SIG-M5 (cell line): ENCODE data around the gene ZNF423.

ENCODE experiments used
- DNase-seq: peaks from one replicate; lab custom pipeline; 2025; lab: John Stamatoyannopoulos, UW

ZNF423 gene

GRCh38 chr16:49782405-49782804 is 73.5 kb downstream of the ZNF423 start:
- no peak for DNase-seq

- no peak for DNase-seq
Observed at GRCh38 chr16:49781401-49781800, 74.5 kb downstream of the ZNF423 start.

DNA sequence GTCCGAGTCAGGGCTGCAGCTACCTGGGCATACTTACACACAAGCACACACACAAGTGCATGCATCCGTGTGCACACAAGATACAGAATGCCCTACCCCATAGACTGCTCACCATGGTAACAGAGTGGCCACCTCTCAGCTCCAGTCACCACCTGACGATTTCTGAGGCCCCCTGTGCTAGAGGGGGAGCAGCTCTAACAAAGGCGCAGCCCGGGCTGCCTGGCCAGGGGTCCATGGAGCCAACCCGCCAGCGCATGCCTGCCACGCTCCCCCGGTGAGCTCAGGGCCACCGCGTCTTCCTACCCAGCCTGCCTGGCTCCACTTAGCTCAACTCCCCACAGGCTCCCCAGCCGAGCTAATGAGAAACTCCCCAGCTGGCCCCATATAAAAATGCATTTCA is 75.5 kb downstream of the ZNF423 start:
- no peak for DNase-seq

GRCh38 chr16:49779979-49780378 is 75.9 kb downstream of the ZNF423 start:
- DNase-seq, result no peak

DNA sequence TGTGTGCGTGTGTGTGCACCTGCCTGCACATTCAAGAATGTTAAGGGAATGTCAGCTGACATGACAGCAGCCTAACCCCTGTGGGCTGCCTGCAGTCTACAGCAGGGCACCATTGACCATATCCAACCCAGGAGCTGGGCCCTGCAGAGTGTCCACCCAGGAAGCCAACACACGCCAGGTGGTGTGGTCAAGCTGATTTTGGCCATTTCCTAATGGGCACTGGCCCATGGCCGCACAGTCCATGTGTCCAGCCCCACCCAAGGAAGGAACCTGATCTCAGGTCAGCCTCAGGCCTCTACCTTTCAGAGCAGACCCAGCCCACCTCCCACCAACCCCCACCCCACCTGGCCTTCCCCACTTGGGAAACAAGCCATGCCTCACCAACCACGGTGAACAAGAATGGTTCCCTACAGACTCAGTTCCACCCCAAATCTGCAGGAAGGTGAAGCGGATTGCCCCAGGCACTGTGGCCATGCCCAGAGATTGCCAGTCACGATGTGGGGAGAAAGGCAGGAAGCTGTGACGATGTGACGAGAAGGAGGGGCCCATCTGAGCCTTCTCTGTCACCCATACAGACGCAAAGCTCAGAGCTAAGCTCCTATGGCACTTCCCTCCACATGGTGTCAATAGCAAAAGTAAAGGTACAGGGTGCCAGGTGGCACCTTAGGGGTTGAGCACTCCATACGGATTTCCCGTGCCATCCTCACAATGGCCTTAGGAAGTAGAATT is 77.5 kb downstream of the ZNF423 start:
- DNase-seq, result no peak

DNA sequence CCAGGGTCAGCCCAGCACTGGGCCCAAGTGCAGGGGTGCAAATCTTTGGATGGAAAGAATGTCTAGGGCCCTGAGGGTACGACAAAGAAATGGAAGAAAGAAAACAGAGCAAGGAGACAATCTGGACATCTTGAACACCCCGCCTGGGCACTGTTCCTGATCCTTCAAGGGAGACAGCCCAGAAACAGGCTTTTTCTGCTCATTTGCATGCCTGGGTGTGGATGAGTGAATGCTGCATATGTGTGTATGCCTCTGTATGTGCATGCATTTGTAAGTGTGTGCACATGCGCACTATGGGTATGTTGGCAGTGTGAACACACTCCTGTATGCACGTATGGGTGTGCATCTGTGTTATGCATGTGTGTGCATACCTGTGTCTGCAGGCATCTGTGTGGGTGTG is 79.2 kb downstream of the ZNF423 start:
- no peak for DNase-seq

- DNase-seq, result no peak
Observed at GRCh38 chr16:49776085-49776595, 79.8 kb downstream of the ZNF423 start.

- DNase-seq, result no peak
Observed at GRCh38 chr16:49775581-49775980, 80.3 kb downstream of the ZNF423 start.

- DNase-seq, result no peak
Observed at GRCh38 chr16:49775018-49775417, 80.9 kb downstream of the ZNF423 start.

GRCh38 chr16:49773534-49774475 is 82.1 kb downstream of the ZNF423 start:
- no peak for DNase-seq

- DNase-seq, result no peak
Observed at GRCh38 chr16:49767998-49768397, 87.9 kb downstream of the ZNF423 start.

- no peak for DNase-seq
Observed at GRCh38 chr16:49767414-49767813, 88.5 kb downstream of the ZNF423 start.

DNA sequence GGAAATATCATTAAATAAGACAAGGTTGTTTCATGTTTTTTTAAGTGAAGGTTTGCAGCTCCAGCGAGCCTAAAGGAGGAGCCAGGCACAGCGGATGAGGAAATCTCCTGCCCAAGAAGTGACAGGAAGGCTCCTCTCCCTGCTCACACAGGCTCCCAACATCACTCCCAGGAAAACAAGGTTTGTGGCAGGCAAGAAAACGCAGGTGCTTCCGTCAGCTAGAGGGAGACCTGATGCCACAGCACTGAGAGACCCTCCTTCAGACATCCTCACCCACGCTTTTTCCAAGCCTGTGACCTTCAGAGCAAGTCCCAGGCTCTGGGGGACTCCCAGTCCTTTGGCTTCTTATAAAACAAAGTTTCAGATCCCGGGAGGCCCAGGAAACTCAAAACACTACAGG is 89.7 kb downstream of the ZNF423 start:
- no peak for DNase-seq

DNA sequence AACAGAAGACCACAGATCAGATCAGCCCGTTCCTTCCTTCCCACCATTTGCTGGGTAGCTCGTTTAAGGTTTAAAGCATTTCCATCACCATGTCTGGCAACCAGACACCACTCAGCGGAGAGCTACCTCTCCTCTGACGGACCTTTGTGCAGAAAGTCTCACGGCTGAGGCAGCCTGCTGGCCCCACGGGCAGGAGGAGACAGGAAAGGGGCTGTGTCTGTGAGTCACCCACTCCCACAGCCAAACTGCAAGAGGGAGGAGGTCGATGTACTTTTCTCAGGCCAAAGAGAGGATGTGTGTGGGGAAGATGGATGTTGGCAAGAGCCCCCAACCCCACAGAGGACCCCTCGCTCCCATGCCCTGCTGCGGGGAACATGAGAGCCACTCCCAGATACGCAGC is 92.1 kb downstream of the ZNF423 start:
- DNase-seq, result no peak

DNA sequence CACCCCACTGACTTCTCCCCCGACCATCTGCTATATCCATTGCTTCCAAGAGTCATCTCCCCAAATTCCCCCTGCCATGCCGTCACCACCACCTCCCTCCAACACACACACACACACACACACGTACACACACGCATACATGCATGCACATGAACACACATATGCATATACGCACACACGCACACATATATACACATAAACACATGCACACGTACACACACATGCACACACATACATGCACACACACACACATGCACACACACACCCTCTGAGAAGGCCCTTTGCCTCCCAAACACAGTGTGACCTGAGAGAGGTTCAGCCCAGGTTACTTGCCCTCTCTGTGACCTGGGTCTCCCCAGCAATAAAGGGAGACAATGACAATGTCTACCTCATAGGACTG is 95.1 kb downstream of the ZNF423 start:
- no peak for DNase-seq

DNA sequence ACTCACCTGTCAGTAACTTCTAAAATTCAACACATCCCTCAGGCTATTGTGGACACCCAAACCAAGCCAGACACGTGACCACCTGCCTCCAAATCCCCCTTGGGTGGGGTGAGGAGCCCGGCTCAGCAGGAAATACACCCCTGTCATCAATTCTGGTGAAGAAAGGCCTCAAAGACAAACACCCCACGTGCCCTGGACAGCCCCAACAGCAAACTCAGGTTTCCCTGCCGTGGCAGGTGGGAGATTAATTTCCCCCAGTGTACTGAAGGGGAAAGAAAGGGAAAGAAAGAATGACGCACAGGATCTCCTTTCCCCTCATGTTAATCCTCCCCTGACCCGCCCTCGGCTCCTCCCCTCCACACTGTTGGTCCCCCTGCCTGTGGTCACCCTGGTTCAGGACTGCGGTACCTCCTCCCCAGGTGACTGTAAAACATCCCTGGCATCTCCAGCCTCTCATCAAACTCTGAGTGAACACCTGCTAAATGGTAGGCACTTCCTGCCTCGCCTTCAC is 98.3 kb downstream of the ZNF423 start:
- no peak for DNase-seq

DNA sequence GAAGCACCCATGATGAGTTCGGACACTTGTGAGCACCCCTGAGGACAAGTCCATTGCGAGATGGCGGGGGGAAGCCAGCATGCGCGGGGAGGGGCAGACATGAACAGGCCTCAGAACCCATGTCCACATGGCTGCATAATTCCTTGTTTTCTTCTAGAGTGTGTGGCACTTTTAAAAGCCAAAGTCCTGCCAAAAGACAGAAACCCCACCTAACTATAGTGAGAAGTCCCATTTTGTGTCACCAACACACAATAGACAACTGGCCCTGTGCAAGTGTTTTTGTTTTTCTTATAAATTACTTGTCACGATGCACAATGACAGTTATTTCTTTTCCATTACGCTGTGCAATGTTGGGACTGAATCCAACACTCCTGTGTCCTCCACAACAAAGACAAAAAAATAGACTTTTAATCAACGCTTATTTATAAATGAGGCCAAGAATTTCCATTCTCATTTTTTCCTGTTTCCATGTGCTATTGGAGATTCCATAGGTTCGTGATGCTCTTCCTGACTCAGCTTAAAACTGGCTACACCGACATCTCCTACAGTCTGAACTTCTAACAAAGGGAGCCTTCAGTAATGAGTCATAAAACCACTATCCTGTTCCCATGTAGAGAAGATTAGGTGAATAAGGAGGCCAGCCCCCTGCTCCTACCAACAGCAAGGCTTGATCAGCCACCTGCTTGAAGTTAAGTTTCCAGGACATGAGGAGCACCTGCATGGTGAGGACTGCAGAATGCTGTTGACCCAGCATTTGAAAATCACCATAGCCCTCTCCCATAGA is 98.9 kb downstream of the ZNF423 start:
- DNase-seq, result no peak

DNA sequence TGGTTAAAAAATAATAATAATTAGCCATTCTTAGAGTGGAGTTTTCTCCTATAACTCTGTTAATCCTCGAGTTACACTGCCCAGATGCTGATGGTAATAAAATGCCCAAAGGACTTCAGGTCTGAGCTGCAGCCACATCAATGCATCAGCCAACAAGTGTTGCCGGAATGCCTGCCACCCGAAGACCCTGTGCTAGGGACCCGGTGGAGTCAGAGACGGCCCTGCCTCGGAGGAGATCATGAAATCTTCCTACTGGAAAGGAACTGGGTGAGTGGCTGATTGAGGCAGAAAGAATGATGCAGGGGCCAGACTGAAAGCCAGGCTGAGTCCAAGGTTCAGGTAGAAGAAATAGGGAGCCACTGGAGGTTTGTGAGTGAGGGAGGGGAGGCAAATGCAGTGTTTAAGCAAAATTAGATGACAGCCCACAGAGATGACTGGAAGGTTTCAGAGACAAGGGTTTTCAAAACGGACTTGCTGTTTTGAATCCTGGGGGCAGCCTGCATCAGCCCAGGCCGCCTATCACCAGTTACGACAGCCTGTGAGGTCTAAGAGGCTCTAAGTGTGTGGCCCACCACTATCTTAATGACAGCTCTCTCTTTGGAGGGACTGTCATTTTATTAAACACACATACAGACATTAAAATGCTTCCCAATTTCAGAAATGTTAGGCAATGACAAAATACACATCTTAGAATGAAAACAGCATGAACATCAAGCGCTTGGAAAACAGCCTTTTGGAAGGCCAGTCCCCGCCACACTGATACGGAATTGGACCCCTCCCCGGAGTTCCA is 100.0 kb downstream of the ZNF423 start:
- DNase-seq, result no peak

GRCh38 chr16:49755313-49755620 is 100.6 kb downstream of the ZNF423 start:
- DNase-seq, result no peak

DNA sequence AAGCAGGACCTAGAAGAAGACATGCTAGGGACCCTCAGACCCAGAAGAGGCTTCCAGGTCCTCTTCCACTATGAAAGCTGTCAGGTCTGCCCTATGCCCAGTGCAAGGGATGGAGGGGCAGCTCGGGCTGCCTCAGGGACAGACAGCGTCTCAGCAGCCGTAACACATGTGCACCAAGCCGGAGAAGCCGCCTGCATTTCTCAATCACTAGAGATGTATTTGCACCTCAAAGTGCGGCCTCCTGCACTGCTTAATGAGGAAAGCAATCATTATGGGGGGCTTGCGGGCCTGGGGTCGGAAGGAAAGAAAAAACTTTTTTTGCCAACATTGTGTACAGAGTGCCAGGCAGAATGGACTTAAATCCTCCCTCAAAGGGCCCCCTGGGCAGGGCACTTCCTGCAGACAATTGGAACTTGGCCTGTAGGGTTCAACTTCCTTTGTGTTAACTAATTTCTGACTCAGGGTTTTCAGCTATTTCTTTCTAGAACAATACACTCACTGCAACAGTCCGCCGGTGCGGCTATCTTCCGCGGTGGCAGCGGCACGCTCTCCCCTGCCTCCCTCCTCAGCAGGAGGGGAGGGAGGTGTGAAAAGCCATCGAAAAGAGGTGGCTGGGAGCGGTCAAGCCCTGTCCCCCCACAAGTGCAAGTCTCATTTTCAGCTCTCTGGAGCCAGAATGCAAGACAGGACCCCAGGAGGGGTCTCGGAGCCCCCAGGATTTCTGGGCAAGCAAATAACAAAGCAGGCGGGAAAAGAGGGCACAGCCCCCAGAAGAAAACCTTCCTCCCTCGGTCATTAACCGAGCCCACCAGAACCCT is 101.2 kb downstream of the ZNF423 start:
- no peak for DNase-seq
